Activated CD4-positive, alpha-beta T cell treated with anti-CD3 and anti-CD28 coated beads, Interleukin-10, Interleukin-2, amounts not matched to agents 100 ng/mL and 50 ng/mL, durations not matched to agents 16 hours and 8 hours (primary cell): ENCODE results near the gene OR8B3.
"Not testable (repeated sequence)": the region's sequence is repeated elsewhere in the genome, so short reads cannot be mapped to it uniquely, and the experiment has no call there.

ENCODE experiments used
- DNase-seq: peaks from one replicate; pipeline ENCODE4 v3.0.0-alpha.2; 2020

Gene OR8B3

GRCh38 chr11:124398924-124399323, at the start of gene OR8B3:
OR8B3 (minus strand) TSS chr11:124399024; CDS start chr11:124397351, 1,673 bp downstream.
- DNase-seq, result no peak

- no peak for DNase-seq
Measured at GRCh38 chr11:124446916-124447315, 48.1 kb upstream of the OR8B3 start.

GRCh38 chr11:124445646-124446150, 46.9 kb upstream of the OR8B3 start, which contains the start of gene OR8B8:
OR8B8 (minus strand) TSS chr11:124445696; CDS start chr11:124441085, 4,611 bp downstream.
- no peak for DNase-seq

- no peak for DNase-seq
Measured at GRCh38 chr11:124442847-124443246, 44.0 kb upstream of the OR8B3 start.

- no peak for DNase-seq
Measured at GRCh38 chr11:124442442-124442841, 43.6 kb upstream of the OR8B3 start.

GRCh38 chr11:124441519-124441918, 42.7 kb upstream of the OR8B3 start:
- no peak for DNase-seq

GRCh38 chr11:124441081-124441480, 42.3 kb upstream of the OR8B3 start:
- no peak for DNase-seq

- DNase-seq, result no peak
Measured at GRCh38 chr11:124440608-124441007, 41.8 kb upstream of the OR8B3 start.

- no peak for DNase-seq
Measured at GRCh38 chr11:124434699-124435098, 35.9 kb upstream of the OR8B3 start.

- no peak for DNase-seq
Measured at GRCh38 chr11:124429599-124429998, 30.8 kb upstream of the OR8B3 start.

- DNase-seq, result no peak
Measured at GRCh38 chr11:124424384-124424921, 25.6 kb upstream of the OR8B3 start, which contains the start of gene OR8B4. OR8B4 (minus strand) TSS chr11:124424871; CDS start chr11:124424871, 0 bp downstream.

GRCh38 chr11:124421043-124421442, 22.2 kb upstream of the OR8B3 start:
- DNase-seq, result no peak

GRCh38 chr11:124415356-124415923, 16.6 kb upstream of the OR8B3 start:
- peak; percentile 42 for DNase-seq

GRCh38 chr11:124409906-124410305, 11.1 kb upstream of the OR8B3 start:
- DNase-seq, result no peak

GRCh38 chr11:124405581-124405980, 6.8 kb upstream of the OR8B3 start:
- no peak for DNase-seq

- not testable (repeated sequence) for DNase-seq
Measured at GRCh38 chr11:124403186-124403585, 4.4 kb upstream of the OR8B3 start.

- peak; percentile 83 for DNase-seq
Measured at GRCh38 chr11:124402326-124402922, 3.6 kb upstream of the OR8B3 start.

GRCh38 chr11:124396847-124397246, 2.0 kb downstream of the OR8B3 start:
- not testable (repeated sequence) for DNase-seq

GRCh38 chr11:124394408-124394807, 4.4 kb downstream of the OR8B3 start:
- no peak for DNase-seq

GRCh38 chr11:124384399-124384798, 14.4 kb downstream of the OR8B3 start, which contains the start of gene OR8B2:
OR8B2 (minus strand) TSS chr11:124384499; CDS start chr11:124383343, 1,156 bp downstream.
- no peak for DNase-seq

GRCh38 chr11:124382857-124383256, 16.0 kb downstream of the OR8B3 start:
- DNase-seq, result not testable (repeated sequence)

GRCh38 chr11:124380585-124380984, 18.2 kb downstream of the OR8B3 start:
- DNase-seq, result no peak

GRCh38 chr11:124376280-124376679, 22.5 kb downstream of the OR8B3 start:
- no peak for DNase-seq

- no peak for DNase-seq
Measured at GRCh38 chr11:124359566-124359965, 39.3 kb downstream of the OR8B3 start.
